ENCODE data around the gene JUP.
A peak's percentile ranks its signal among the peaks of the same experiment; 100 is the strongest.
"Not testable (repeated sequence)": the region's sequence is repeated elsewhere in the genome, so short reads cannot be mapped to it uniquely, and the experiment has no call there.

The JUP gene

GRCh38 chr17:41786227-41787020 lies at the start of gene JUP:
Gene JUP (minus strand): TSS chr17:41786711. CDS start chr17:41771854, 14,857 bp downstream.
- DNase-seq, result peak; percentile 97

GRCh38 chr17:41835800-41836549 lies 49.5 kb upstream of the JUP start, which contains the start of gene NT5C3B:
Gene NT5C3B (minus strand): TSS chr17:41836232. CDS start chr17:41836193, 39 bp downstream.
- peak; percentile 20 for DNase-seq

- DNase-seq, result no peak
Observed at GRCh38 chr17:41835214-41835799, 48.8 kb upstream of the JUP start.

GRCh38 chr17:41829961-41830360 lies 43.5 kb upstream of the JUP start:
- DNase-seq, result not testable (repeated sequence)

- DNase-seq, result no peak
Observed at GRCh38 chr17:41825175-41825845, 38.8 kb upstream of the JUP start.

GRCh38 chr17:41824086-41824485 lies 37.6 kb upstream of the JUP start:
- no peak for DNase-seq

- no peak for DNase-seq
Observed at GRCh38 chr17:41823580-41823979, 37.1 kb upstream of the JUP start.

- DNase-seq, result no peak
Observed at GRCh38 chr17:41823141-41823524, 36.6 kb upstream of the JUP start.

GRCh38 chr17:41822216-41823140 lies 36.0 kb upstream of the JUP start:
- no peak for DNase-seq

- DNase-seq, result no peak
Observed at GRCh38 chr17:41821776-41822175, 35.3 kb upstream of the JUP start.

GRCh38 chr17:41818024-41818423 lies 31.5 kb upstream of the JUP start:
- no peak for DNase-seq

GRCh38 chr17:41816637-41817320 lies 30.3 kb upstream of the JUP start:
- DNase-seq, result no peak

GRCh38 chr17:41814195-41814594 lies 27.7 kb upstream of the JUP start:
- DNase-seq, result no peak

GRCh38 chr17:41813699-41814124 lies 27.2 kb upstream of the JUP start:
- DNase-seq, result no peak

- DNase-seq, result no peak
Observed at GRCh38 chr17:41813152-41813680, 26.7 kb upstream of the JUP start.

GRCh38 chr17:41812381-41813151 lies 26.1 kb upstream of the JUP start, which contains the start of gene FKBP10:
Gene FKBP10 (plus strand): TSS chr17:41813004. CDS start chr17:41813035, 31 bp downstream.
- no peak for DNase-seq

GRCh38 chr17:41811549-41812380 lies 25.3 kb upstream of the JUP start, which contains the start of gene P3H4:
Gene P3H4 (minus strand): TSS chr17:41811949. CDS start chr17:41811915, 34 bp downstream.
- DNase-seq, result peak; percentile 19

GRCh38 chr17:41810659-41811548 lies 24.4 kb upstream of the JUP start:
- DNase-seq, result no peak
